Hematopoietic multipotent progenitor cell treated with erythropoietin and hydrocortisone succinate and interleukin-3 and kit ligand, for 8 days (in vitro differentiated cells): ENCODE results near the gene SMG7.

Experiments
- DNase-seq: peaks from one replicate; pipeline ENCODE4 v3.0.0-alpha.2; 2015

The SMG7 gene

GRCh38 chr1:183470147-183470960 lies 1.9 kb upstream of the SMG7 start:
- peak; percentile 86 for DNase-seq

- DNase-seq, result peak; percentile 82
Measured at GRCh38 chr1:183470961-183471742, 1.1 kb upstream of the SMG7 start.

- DNase-seq, result peak; percentile 96
Measured at GRCh38 chr1:183471743-183472487, 384 bp upstream of the SMG7 start.

GRCh38 chr1:183473217-183473536 lies 878 bp downstream of the SMG7 start:
- no peak for DNase-seq

- DNase-seq, result peak; percentile 71
Measured at GRCh38 chr1:183476081-183476480, 3.8 kb downstream of the SMG7 start.

- no peak for DNase-seq
Measured at GRCh38 chr1:183477986-183478781, 5.9 kb downstream of the SMG7 start.

GRCh38 chr1:183480971-183481441 lies 8.7 kb downstream of the SMG7 start:
- no peak for DNase-seq

GRCh38 chr1:183483224-183483623 lies 10.9 kb downstream of the SMG7 start:
- no peak for DNase-seq

- DNase-seq, result no peak
Measured at GRCh38 chr1:183484254-183484653, 12.0 kb downstream of the SMG7 start.

- no peak for DNase-seq
Measured at GRCh38 chr1:183484851-183485250, 12.6 kb downstream of the SMG7 start.

GRCh38 chr1:183487674-183488442 lies 15.6 kb downstream of the SMG7 start:
- no peak for DNase-seq

GRCh38 chr1:183490932-183491331 lies 18.6 kb downstream of the SMG7 start:
- DNase-seq, result no peak

GRCh38 chr1:183493540-183494245 lies 21.4 kb downstream of the SMG7 start:
- no peak for DNase-seq

GRCh38 chr1:183495420-183495819 lies 23.1 kb downstream of the SMG7 start:
- DNase-seq, result no peak

GRCh38 chr1:183497218-183497617 lies 24.9 kb downstream of the SMG7 start:
- no peak for DNase-seq

- no peak for DNase-seq
Measured at GRCh38 chr1:183498342-183498991, 26.2 kb downstream of the SMG7 start.

- peak; percentile 59 for DNase-seq
Measured at GRCh38 chr1:183505454-183506089, 33.3 kb downstream of the SMG7 start.

- DNase-seq, result no peak
Measured at GRCh38 chr1:183506561-183506960, 34.3 kb downstream of the SMG7 start.

GRCh38 chr1:183508694-183509093 lies 36.4 kb downstream of the SMG7 start:
- DNase-seq, result no peak

- no peak for DNase-seq
Measured at GRCh38 chr1:183512450-183512849, 40.2 kb downstream of the SMG7 start.
